Neural crest cell (in vitro differentiated cells): ENCODE measurements around the gene GET3. TPM values are rescaled to one million over a fixed set of nuclear protein-coding genes. Genes with fewer than 3 reads are reported as not detected.

Experiments
- DNase-seq: peaks from one replicate; pipeline ENCODE4 v3.0.0; 2021; ENCODE audit warnings: low read depth, mixed read lengths, low spot score
- H3K27ac Mint-ChIP-seq: one replicate; pipeline ENCODE4 v1.8.0; 2021; ENCODE audit warnings: mild to moderate bottlenecking, mixed read lengths; ENCODE audit not compliant: unreplicated experiment
- H3K27me3 Mint-ChIP-seq: 2 replicates; pipeline ENCODE4 v1.8.0; 2021; ENCODE audit warnings: low read depth, mild to moderate bottlenecking, mixed read lengths
- H3K36me3 Mint-ChIP-seq: 2 replicates; pipeline ENCODE4 v1.8.0; 2021; ENCODE audit warnings: low read depth, mild to moderate bottlenecking, mixed read lengths
- H3K4me1 Mint-ChIP-seq: 2 replicates; pipeline ENCODE4 v1.8.0; 2021; ENCODE audit warnings: mixed read lengths
- H3K4me3 Mint-ChIP-seq: one replicate; pipeline ENCODE4 v1.8.0; 2021; ENCODE audit warnings: mild to moderate bottlenecking, mixed read lengths
- H3K9me3 Mint-ChIP-seq: 2 replicates; pipeline ENCODE4 v1.8.0; 2021; ENCODE audit warnings: mixed read lengths
- CTCF ChIP-seq: fragments of 200-600 bp; sonication (generic); conservative IDR thresholded peaks from 2 replicates; pipeline ENCODE4 v1.5.0; 2021; ENCODE audit warnings: antibody characterized with exemption, mild to moderate bottlenecking
- total RNA-seq: library from RNA; stranded (reverse); gene quantifications from 2 replicates; pipeline ENCODE4 v1.2.1, GENCODE V29; 2021

The GET3 gene
- total RNA-seq, 1 donor from 2014 or later, result 72.5 TPM

- TF ChIP-seq CTCF, result no peak
- H3K4me3 Mint-ChIP-seq, result peak overlapping the region; percentile 80
- H3K27me3 Mint-ChIP-seq, result peaks cover 15% of the 10 kb centered on the region
- H3K27ac Mint-ChIP-seq, result no peak overlapping the region
- H3K36me3 Mint-ChIP-seq, result no peaks in the 10 kb centered on the region
- no peaks in the 10 kb centered on the region for H3K9me3 Mint-ChIP-seq
- peaks cover 41% of the 10 kb centered on the region for H3K4me1 Mint-ChIP-seq
- DNase-seq, result no peak
Measured at GRCh38 chr19:12790628-12791344, 53.5 kb downstream of the GET3 start.

GRCh38 chr19:12791345-12792050, 54.2 kb downstream of the GET3 start, which contains the start of gene JUNB:
JUNB (plus strand) TSS chr19:12791486; CDS start chr19:12791772, 286 bp downstream.
- H3K9me3 Mint-ChIP-seq, result no peaks in the 10 kb centered on the region
- H3K4me3 Mint-ChIP-seq, result peak within 1 kb of the TSS; percentile 94
- peaks cover 18% of the 10 kb centered on the region for H3K27me3 Mint-ChIP-seq
- peak within 1 kb of the TSS; percentile 90 for H3K27ac Mint-ChIP-seq
- no peaks in the 10 kb centered on the region for H3K36me3 Mint-ChIP-seq
- peak; percentile 88 for DNase-seq
- peaks cover 48% of the 10 kb centered on the region for H3K4me1 Mint-ChIP-seq
- TF ChIP-seq CTCF, result peak; percentile 35

- peak; percentile 58 for DNase-seq
- Mint-ChIP-seq H3K4me3 (peak overlapping the region; percentile 94), H3K36me3 (no peaks in the 10 kb centered on the region), H3K27me3 (peaks cover 18% of the 10 kb centered on the region), H3K27ac (peak overlapping the region; percentile 90), H3K9me3 (no peaks in the 10 kb centered on the region), H3K4me1 (peaks cover 51% of the 10 kb centered on the region)
- no peak for TF ChIP-seq CTCF
Measured at GRCh38 chr19:12792051-12792852, 55.0 kb downstream of the GET3 start.

GRCh38 chr19:12792853-12793289, 55.6 kb downstream of the GET3 start:
- Mint-ChIP-seq H3K4me1 (peaks cover 51% of the 10 kb centered on the region), H3K27ac (peak overlapping the region; percentile 27), H3K4me3 (peak overlapping the region; percentile 94), H3K9me3 (no peaks in the 10 kb centered on the region), H3K27me3 (peaks cover 18% of the 10 kb centered on the region), H3K36me3 (no peaks in the 10 kb centered on the region)
- TF ChIP-seq CTCF, result no peak
- DNase-seq, result no peak
